22Rv1 (cell line): ENCODE results near the gene UGT2B11.
"Not testable (repeated sequence)": the region's sequence is repeated elsewhere in the genome, so short reads cannot be mapped to it uniquely, and the experiment has no call there.

Source experiments
- H3K27ac ChIP-seq: fragments of 450-650 bp; 2 replicates; pipeline ENCODE4 v1.5.1; 2017
- ZFX ChIP-seq: fragments of 450-650 bp; IDR thresholded peaks from 2 replicates; pipeline ENCODE4 v1.6.1; 2017; ENCODE audit warnings: antibody characterized with exemption, borderline replicate concordance
- TF ChIP-seq, protein P1 (sequence below): fragments of 450-650 bp; IDR thresholded peaks from 2 replicates; pipeline ENCODE4 v1.5.1; 2017; ENCODE audit warnings: mild to moderate bottlenecking

UGT2B11 gene

DNA sequence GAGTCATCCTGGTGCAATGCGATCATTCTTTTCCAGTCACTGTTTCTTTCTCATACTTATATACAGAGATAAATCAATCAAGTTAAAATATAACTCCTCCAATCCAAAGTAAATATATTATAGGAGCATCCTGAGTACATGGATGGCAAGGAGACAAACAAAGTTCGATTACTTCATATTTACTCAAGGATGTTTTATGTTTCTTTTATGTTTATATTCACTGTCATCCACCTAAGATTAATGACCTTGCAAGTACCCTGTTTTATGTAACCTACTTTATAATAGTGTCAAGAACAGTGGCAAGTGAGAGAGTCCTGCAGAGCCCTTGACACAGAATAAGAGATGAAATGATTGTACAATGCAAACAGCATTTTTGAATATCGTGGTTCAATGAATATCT, at the start of gene UGT2B11:
UGT2B11 (minus strand) TSS at position 33 of the 400 bp plus-strand sequence; CDS start at position 7, 26 bp downstream.
- TF ChIP-seq ZFX, result no peak
- TF ChIP-seq, protein P1, sequence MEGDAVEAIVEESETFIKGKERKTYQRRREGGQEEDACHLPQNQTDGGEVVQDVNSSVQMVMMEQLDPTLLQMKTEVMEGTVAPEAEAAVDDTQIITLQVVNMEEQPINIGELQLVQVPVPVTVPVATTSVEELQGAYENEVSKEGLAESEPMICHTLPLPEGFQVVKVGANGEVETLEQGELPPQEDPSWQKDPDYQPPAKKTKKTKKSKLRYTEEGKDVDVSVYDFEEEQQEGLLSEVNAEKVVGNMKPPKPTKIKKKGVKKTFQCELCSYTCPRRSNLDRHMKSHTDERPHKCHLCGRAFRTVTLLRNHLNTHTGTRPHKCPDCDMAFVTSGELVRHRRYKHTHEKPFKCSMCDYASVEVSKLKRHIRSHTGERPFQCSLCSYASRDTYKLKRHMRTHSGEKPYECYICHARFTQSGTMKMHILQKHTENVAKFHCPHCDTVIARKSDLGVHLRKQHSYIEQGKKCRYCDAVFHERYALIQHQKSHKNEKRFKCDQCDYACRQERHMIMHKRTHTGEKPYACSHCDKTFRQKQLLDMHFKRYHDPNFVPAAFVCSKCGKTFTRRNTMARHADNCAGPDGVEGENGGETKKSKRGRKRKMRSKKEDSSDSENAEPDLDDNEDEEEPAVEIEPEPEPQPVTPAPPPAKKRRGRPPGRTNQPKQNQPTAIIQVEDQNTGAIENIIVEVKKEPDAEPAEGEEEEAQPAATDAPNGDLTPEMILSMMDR, result no peak
- H3K27ac ChIP-seq, result peak within 1 kb of the TSS; percentile 23; the same call in 1 of the 2 replicates

GRCh38 chr4:69253147-69253772, 38.7 kb upstream of the UGT2B11 start:
- H3K27ac ChIP-seq, result not testable (repeated sequence)

DNA sequence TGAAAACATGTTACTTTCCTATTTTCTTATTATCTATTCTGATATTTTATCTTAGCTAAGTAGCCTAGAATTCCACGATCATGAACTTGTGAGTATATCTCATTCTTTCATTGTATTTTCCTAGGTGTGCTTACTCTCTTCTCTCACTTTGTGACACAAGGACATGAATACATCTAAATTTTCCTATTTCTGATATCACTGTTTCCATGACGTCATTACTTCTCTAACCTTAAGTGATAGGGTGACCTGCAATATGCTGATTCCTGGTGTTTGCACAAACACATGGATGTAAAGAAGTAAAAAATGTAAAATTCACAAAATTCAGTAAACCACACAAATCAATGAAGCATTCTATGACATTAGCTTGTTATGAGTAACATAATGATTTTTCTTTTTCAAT, 36.3 kb upstream of the UGT2B11 start:
- not testable (repeated sequence) for H3K27ac ChIP-seq

DNA sequence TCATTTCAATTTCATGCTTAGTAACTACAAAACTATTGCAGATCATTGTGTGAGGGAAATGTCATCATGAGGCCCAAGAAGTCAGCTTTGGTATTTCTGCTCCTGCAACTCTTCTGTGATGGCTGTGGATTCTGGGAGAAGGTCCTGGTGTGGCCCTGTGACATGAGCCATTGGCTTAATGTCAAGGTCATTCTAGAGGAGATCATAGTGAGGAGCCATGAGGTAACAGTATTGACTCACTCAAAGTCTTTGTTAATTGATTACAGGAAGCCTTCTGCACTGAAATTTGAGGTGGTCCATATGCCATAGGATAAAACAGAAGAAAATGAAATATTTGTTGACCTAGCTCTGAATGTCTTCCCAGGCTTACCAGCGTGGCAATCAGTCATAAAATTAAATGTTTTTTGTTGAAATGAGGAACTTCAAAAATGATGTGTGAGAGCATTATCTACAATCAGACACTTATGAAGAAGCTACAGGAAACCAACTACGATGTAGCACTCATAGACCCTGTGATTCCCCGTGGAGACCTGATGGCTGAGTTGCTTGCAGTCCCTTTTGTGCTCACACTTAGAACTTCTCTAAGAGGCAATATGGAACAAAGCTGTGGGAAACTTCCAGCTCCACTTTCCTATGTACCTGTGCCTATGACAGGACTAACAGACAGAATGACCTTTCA, 28.2 kb upstream of the UGT2B11 start:
- not testable (repeated sequence) for H3K27ac ChIP-seq

- not testable (repeated sequence) for H3K27ac ChIP-seq
Observed at GRCh38 chr4:69241746-69242145, 27.2 kb upstream of the UGT2B11 start.

- H3K27ac ChIP-seq, result not testable (repeated sequence)
Observed at GRCh38 chr4:69240787-69241186, 26.2 kb upstream of the UGT2B11 start.

DNA sequence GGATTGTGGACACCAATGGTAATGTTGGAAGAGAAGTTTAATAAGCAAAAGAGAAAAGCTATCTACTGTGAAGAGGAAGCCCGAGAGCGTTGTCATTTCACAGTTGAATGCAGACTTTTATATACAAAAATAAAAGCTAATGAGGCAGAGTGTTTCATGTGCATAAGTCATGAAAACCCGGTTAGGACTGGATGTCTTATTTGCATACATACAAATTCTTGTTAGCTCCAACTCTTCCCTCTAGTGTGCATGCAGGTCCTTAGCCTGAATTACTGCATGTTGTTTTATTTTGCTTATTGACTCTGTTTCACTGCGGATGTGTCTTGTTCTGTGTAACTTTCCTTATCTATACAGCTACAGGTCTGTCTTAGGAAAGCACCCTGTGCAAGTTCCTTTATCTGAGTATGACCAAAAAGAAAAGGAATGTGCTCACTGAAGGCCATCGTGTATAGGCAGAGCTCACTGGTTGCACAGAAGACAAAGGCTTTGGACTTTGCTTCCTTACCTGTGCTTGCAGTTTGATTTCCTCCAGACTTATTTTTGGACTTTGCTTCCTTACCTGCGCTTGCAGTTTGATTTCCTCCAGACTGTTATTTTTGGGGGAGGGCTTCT, 25.1 kb upstream of the UGT2B11 start:
- TF ChIP-seq, protein P1, result no peak
- no peak for TF ChIP-seq ZFX
- H3K27ac ChIP-seq, result peak overlapping the region; percentile 48

GRCh38 chr4:69239092-69239491, 24.5 kb upstream of the UGT2B11 start:
- peak overlapping the region; percentile 48 for H3K27ac ChIP-seq
- TF ChIP-seq ZFX, result no peak
- TF ChIP-seq, protein P1, result no peak

DNA sequence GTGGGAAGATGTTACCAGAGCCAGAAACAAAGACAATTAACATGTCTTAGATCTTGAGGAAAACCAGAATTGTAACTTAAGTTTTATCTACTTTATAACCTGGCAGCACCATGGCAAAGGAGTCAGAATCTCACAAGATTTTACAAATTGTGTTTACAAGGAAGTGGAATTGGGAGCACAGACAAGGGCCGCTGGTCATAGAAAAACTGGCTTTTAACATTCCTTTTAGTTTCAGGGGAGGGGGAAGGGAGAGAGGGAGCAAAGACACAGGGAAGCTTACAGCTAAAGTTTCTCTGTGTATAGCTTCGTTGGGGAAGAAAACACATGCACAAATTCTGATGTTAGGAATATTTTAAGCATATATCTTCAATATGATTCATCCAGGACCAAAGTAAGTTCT, 10.3 kb upstream of the UGT2B11 start:
- TF ChIP-seq, protein P1, result no peak
- TF ChIP-seq ZFX, result no peak
- no peak overlapping the region for H3K27ac ChIP-seq

GRCh38 chr4:69223277-69223676, 8.7 kb upstream of the UGT2B11 start:
- H3K27ac ChIP-seq, result not testable (repeated sequence)

GRCh38 chr4:69218491-69218890, 3.9 kb upstream of the UGT2B11 start:
- not testable (repeated sequence) for H3K27ac ChIP-seq
